PFSK-1 (cell line): Measurements from ENCODE around the gene NR6A1.

Source experiments
- FOXP2 ChIP-seq: optimal IDR thresholded peaks from 2 replicates; pipeline ENCODE3; 2011; ENCODE audit warnings: borderline replicate concordance, control low read depth, inconsistent platforms; ENCODE audit not compliant: insufficient read depth; ENCODE audit errors: extremely low read length, extremely low read depth
- POLR2AphosphoS5 ChIP-seq: IDR thresholded peaks from 2 replicates; pipeline ENCODE4 v1.6.1; 2012; ENCODE audit warnings: low read depth, mild to moderate bottlenecking, control low read depth, low read length, moderate library complexity
- SIN3A ChIP-seq: IDR thresholded peaks from 2 replicates; pipeline ENCODE4 v1.6.1; 2012; ENCODE audit warnings: mild to moderate bottlenecking, low read length, moderate library complexity, borderline replicate concordance; ENCODE audit not compliant: insufficient read depth
- TAF1 ChIP-seq: IDR thresholded peaks from 2 replicates; pipeline ENCODE4 v1.6.1; 2012; ENCODE audit warnings: low read length, control low read depth, borderline replicate concordance; ENCODE audit not compliant: insufficient read depth
- TF ChIP-seq, protein P1 (sequence below), 2 experiments: IDR thresholded peaks; 2 replicates each; pipeline versions ENCODE4 v1.6.1 to v1.8.0; 2011 to 2012; ENCODE audit warnings: low read depth in 2 of 2, low read length in 2 of 2, control low read depth in 1 of 2, inconsistent platforms in 1 of 2, mild to moderate bottlenecking in 1 of 2, moderate library complexity in 1 of 2; ENCODE audit not compliant: insufficient read depth in 1 of 2

Gene NR6A1

DNA sequence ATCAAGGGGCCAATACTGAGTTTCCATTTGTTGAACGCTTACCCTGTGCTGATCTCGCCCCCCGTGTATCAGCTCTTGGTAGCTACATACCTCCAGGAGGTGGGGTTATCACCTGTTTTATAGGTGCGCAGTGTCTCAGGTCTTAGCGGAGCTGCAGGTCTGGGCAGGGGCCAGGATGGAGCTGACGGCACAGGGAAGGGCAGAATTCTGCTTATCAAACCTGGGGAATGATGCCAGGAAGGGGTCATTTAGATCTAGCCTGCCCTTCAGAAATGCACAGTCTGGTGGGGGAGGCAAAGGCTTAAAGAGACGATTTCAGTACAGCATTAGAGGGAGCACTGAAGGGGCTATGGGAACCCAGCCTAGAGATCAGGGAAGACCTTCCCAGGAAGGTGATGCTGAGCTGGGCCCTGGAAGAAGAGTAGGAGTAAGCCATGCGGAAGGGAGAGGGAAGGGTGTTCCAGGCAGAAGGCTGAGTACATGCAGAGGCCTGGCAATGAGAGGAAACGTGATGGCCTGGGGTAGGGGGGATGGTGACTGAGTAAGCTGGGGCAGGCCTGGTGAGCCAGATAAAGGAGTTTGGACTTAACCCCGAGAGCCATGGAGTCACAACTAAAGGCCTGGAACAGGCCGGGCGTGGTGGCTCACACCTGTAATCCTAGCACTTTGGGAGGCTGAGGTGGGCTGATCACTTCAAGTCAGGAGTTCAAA is 37.3 kb upstream of the NR6A1 start:
- TF ChIP-seq SIN3A: no peak
- no peak for TF ChIP-seq FOXP2
- no peak for TF ChIP-seq TAF1
- TF ChIP-seq, protein P1, sequence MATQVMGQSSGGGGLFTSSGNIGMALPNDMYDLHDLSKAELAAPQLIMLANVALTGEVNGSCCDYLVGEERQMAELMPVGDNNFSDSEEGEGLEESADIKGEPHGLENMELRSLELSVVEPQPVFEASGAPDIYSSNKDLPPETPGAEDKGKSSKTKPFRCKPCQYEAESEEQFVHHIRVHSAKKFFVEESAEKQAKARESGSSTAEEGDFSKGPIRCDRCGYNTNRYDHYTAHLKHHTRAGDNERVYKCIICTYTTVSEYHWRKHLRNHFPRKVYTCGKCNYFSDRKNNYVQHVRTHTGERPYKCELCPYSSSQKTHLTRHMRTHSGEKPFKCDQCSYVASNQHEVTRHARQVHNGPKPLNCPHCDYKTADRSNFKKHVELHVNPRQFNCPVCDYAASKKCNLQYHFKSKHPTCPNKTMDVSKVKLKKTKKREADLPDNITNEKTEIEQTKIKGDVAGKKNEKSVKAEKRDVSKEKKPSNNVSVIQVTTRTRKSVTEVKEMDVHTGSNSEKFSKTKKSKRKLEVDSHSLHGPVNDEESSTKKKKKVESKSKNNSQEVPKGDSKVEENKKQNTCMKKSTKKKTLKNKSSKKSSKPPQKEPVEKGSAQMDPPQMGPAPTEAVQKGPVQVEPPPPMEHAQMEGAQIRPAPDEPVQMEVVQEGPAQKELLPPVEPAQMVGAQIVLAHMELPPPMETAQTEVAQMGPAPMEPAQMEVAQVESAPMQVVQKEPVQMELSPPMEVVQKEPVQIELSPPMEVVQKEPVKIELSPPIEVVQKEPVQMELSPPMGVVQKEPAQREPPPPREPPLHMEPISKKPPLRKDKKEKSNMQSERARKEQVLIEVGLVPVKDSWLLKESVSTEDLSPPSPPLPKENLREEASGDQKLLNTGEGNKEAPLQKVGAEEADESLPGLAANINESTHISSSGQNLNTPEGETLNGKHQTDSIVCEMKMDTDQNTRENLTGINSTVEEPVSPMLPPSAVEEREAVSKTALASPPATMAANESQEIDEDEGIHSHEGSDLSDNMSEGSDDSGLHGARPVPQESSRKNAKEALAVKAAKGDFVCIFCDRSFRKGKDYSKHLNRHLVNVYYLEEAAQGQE (IDR thresholded peaks at IDR 0.05; ENCODE audit: insufficient read depth in 1 of 2, low read depth in 2 of 2, low read length in 2 of 2): no peak
- no peak for TF ChIP-seq POLR2AphosphoS5

GRCh38 chr9:124805186-124805585 is 34.1 kb upstream of the NR6A1 start:
- TF ChIP-seq, protein P1 (IDR thresholded peaks at IDR 0.05; ENCODE audit: insufficient read depth in 1 of 2, low read depth in 2 of 2, low read length in 2 of 2): no peak
- TF ChIP-seq FOXP2: no peak
- no peak for TF ChIP-seq POLR2AphosphoS5
- TF ChIP-seq SIN3A: no peak
- TF ChIP-seq TAF1: no peak

- no peak for TF ChIP-seq SIN3A
- no peak for TF ChIP-seq TAF1
- TF ChIP-seq FOXP2: no peak
- TF ChIP-seq, protein P1 (IDR thresholded peaks at IDR 0.05; ENCODE audit: insufficient read depth in 1 of 2, low read depth in 2 of 2, low read length in 2 of 2): no peak
- no peak for TF ChIP-seq POLR2AphosphoS5
Observed at GRCh38 chr9:124803911-124804310, 32.8 kb upstream of the NR6A1 start.

GRCh38 chr9:124802426-124802825 is 31.3 kb upstream of the NR6A1 start:
- no peak for TF ChIP-seq POLR2AphosphoS5
- TF ChIP-seq, protein P1 (IDR thresholded peaks at IDR 0.05; ENCODE audit: insufficient read depth in 1 of 2, low read depth in 2 of 2, low read length in 2 of 2): no peak
- no peak for TF ChIP-seq FOXP2
- no peak for TF ChIP-seq TAF1
- TF ChIP-seq SIN3A: no peak

- TF ChIP-seq TAF1 (no peak), FOXP2 (no peak), SIN3A (no peak), POLR2AphosphoS5 (no peak)
- TF ChIP-seq, protein P1 (IDR thresholded peaks at IDR 0.05; ENCODE audit: insufficient read depth in 1 of 2, low read depth in 2 of 2, low read length in 2 of 2): no peak
Observed at GRCh38 chr9:124801356-124801755, 30.2 kb upstream of the NR6A1 start.
